ENCODE data around the gene CCDC157.

- TF ChIP-seq CTCF (conservative IDR thresholded peaks at IDR 0.05; ENCODE audit: low read length) (no peak), EZH2phosphoT487 (IDR thresholded peaks at IDR 0.05; ENCODE audit: borderline replicate concordance, low read depth, low read length) (no peak)
Observed at GRCh38 chr22:30381264-30381663, 24.5 kb downstream of the CCDC157 start.

All from OCI-LY7 (cell line).